Kidney epithelial cell (primary cell): Measurements from ENCODE around the gene ARMH2. TPM values are rescaled to one million over a fixed set of nuclear protein-coding genes. Genes with fewer than 3 reads are reported as not detected.

Experiments used
- DNase-seq: peaks from one replicate; pipeline ENCODE4 v3.0.0-alpha.2; 2010; ENCODE audit warnings: low read depth
- H3K27me3 ChIP-seq: 2 replicates; pipeline ENCODE4 v1.6.0; 2011; ENCODE audit warnings: low read length; ENCODE audit not compliant: control insufficient read depth, insufficient read depth
- H3K36me3 ChIP-seq: 2 replicates; pipeline ENCODE4 v1.5.1; 2011; ENCODE audit warnings: low read length; ENCODE audit not compliant: control insufficient read depth, insufficient read depth
- H3K4me3 ChIP-seq: 2 replicates; pipeline ENCODE4 v1.5.1; 2011; ENCODE audit warnings: low read depth, mild to moderate bottlenecking, control low read depth, low read length
- CTCF ChIP-seq: IDR thresholded peaks from 2 replicates; pipeline ENCODE4 v1.5.1; 2011; ENCODE audit warnings: mild to moderate bottlenecking, moderate library complexity, low read length, control low read depth, inconsistent platforms; ENCODE audit not compliant: insufficient read depth, poor library complexity, severe bottlenecking
- total RNA-seq: library from RNA; depleted of rRNA; stranded (reverse); fragments of >200 nt; gene quantifications from 2 replicates; pipeline ENCODE4 v1.2.3, GENCODE V29; 2015

The ARMH2 gene
- total RNA-seq, 1 donor from 2014 or later = not detected

- Histone ChIP-seq H3K27me3 (no peaks in the 10 kb centered on the region), H3K4me3 (no peak overlapping the region), H3K36me3 (no peaks in the 10 kb centered on the region)
- DNase-seq = no peak
- no peak for TF ChIP-seq CTCF
These were observed 25.6 kb upstream of the ARMH2 start for GRCh38 chr6:24824142-24824938.

GRCh38 chr6:24823185-24823584, 24.5 kb upstream of the ARMH2 start:
- H3K27me3 ChIP-seq = no peaks in the 10 kb centered on the region
- TF ChIP-seq CTCF = no peak
- no peaks in the 10 kb centered on the region for H3K36me3 ChIP-seq
- no peak overlapping the region for H3K4me3 ChIP-seq
- no peak for DNase-seq

- no peaks in the 10 kb centered on the region for H3K27me3 ChIP-seq
- no peak for TF ChIP-seq CTCF
- no peak overlapping the region for H3K4me3 ChIP-seq
- no peaks in the 10 kb centered on the region for H3K36me3 ChIP-seq
- no peak for DNase-seq
These were observed 24.0 kb upstream of the ARMH2 start for GRCh38 chr6:24822696-24823095.

GRCh38 chr6:24821860-24822444, 23.2 kb upstream of the ARMH2 start:
- Histone ChIP-seq H3K36me3 (no peaks in the 10 kb centered on the region), H3K27me3 (no peaks in the 10 kb centered on the region), H3K4me3 (no peak overlapping the region)
- no peak for DNase-seq
- TF ChIP-seq CTCF = no peak

GRCh38 chr6:24818346-24818745, 19.6 kb upstream of the ARMH2 start:
- no peak for TF ChIP-seq CTCF
- no peak for DNase-seq
- Histone ChIP-seq H3K27me3 (no peaks in the 10 kb centered on the region), H3K4me3 (no peak overlapping the region), H3K36me3 (no peaks in the 10 kb centered on the region)
